ENCODE data around the gene ALAS1.

DNA sequence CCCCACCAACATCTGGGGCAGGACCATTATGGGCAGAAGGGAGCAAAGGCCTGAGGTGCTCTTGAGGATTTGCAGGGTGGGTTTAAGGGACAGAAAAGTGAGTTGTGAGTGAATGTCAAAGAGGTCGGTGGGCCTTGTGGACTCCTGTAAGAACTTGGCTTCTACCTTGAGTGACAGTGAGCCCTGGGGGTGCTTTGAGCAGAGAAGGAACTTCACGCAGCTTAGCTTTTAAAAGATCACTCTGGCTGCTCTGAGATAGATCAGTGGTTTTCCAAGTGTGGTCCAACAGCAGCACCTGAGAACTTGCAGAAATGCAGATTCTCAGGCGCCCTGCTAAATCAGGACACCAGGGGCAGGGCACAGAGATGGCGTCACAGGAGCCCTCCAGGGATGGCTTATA lies 15.3 kb upstream of the ALAS1 start:
- TF ChIP-seq EZH2 (IDR thresholded peaks at IDR 0.05; ENCODE audit: low read depth, unreplicated experiment): no peak
- no peak for TF ChIP-seq EZH2phosphoT487 (IDR thresholded peaks at IDR 0.05; ENCODE audit: unreplicated experiment)
- TF ChIP-seq, protein P1, sequence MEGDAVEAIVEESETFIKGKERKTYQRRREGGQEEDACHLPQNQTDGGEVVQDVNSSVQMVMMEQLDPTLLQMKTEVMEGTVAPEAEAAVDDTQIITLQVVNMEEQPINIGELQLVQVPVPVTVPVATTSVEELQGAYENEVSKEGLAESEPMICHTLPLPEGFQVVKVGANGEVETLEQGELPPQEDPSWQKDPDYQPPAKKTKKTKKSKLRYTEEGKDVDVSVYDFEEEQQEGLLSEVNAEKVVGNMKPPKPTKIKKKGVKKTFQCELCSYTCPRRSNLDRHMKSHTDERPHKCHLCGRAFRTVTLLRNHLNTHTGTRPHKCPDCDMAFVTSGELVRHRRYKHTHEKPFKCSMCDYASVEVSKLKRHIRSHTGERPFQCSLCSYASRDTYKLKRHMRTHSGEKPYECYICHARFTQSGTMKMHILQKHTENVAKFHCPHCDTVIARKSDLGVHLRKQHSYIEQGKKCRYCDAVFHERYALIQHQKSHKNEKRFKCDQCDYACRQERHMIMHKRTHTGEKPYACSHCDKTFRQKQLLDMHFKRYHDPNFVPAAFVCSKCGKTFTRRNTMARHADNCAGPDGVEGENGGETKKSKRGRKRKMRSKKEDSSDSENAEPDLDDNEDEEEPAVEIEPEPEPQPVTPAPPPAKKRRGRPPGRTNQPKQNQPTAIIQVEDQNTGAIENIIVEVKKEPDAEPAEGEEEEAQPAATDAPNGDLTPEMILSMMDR (conservative IDR thresholded peaks at IDR 0.05; ENCODE audit: low read depth in 2 of 2): no peak
- no peak for TF ChIP-seq CREB1 (CRISPR knock-in tag; IDR thresholded peaks at IDR 0.05; ENCODE audit: low read depth)
- TF ChIP-seq JUNB (IDR thresholded peaks at IDR 0.05; ENCODE audit: unreplicated experiment): no peak
- TF ChIP-seq POLR2AphosphoS5 (IDR thresholded peaks at IDR 0.05; ENCODE audit: low read depth): no peak
- TF ChIP-seq, protein P2, sequence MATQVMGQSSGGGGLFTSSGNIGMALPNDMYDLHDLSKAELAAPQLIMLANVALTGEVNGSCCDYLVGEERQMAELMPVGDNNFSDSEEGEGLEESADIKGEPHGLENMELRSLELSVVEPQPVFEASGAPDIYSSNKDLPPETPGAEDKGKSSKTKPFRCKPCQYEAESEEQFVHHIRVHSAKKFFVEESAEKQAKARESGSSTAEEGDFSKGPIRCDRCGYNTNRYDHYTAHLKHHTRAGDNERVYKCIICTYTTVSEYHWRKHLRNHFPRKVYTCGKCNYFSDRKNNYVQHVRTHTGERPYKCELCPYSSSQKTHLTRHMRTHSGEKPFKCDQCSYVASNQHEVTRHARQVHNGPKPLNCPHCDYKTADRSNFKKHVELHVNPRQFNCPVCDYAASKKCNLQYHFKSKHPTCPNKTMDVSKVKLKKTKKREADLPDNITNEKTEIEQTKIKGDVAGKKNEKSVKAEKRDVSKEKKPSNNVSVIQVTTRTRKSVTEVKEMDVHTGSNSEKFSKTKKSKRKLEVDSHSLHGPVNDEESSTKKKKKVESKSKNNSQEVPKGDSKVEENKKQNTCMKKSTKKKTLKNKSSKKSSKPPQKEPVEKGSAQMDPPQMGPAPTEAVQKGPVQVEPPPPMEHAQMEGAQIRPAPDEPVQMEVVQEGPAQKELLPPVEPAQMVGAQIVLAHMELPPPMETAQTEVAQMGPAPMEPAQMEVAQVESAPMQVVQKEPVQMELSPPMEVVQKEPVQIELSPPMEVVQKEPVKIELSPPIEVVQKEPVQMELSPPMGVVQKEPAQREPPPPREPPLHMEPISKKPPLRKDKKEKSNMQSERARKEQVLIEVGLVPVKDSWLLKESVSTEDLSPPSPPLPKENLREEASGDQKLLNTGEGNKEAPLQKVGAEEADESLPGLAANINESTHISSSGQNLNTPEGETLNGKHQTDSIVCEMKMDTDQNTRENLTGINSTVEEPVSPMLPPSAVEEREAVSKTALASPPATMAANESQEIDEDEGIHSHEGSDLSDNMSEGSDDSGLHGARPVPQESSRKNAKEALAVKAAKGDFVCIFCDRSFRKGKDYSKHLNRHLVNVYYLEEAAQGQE (IDR thresholded peaks at IDR 0.05; ENCODE audit: unreplicated experiment): no peak
- TF ChIP-seq ZNF331 (CRISPR knock-in tag; IDR thresholded peaks at IDR 0.05; ENCODE audit: low read depth): no peak

Measured in GM23338 (cell line).